IMR-90 (cell line): ENCODE results near the gene ALCAM. TPM values are rescaled to one million over a fixed set of nuclear protein-coding genes. Genes with fewer than 3 reads are reported as not detected.

ENCODE experiments used
- ATAC-seq: fragments of 200-7000 bp; cut with Tn5 transposase; 2 replicates; pipeline ENCODE4 v1.9.1; 2020; ENCODE audit warnings: low read depth, mild to moderate bottlenecking, moderate library complexity
- BruUV-seq: library from RNA; stranded (reverse); fragments of 400-500 nt; replicated peaks from 2 replicates; lab custom pipeline; 2021; lab: Mats Ljungman, UMichigan
- CTCF ChIA-PET: fragments of 300-600 bp; formaldehyde crosslinking; extraction: SDS; loops from one replicate; lab custom pipeline; 2021; ENCODE audit warnings: antibody characterized with exemption; lab: Yijun Ruan, JAX
- POLR2A ChIA-PET: fragments of 300-600 bp; sonication (Branson Sonifier 250); formaldehyde crosslinking; loops from one replicate; lab custom pipeline; 2022; ENCODE audit warnings: antibody characterized with exemption; ENCODE audit not compliant: unreplicated experiment; lab: Charles Lee
- DNase-seq: peaks from one replicate; pipeline ENCODE4 v3.0.0; 2013
- H2AFZ ChIP-seq: replicated peaks from 2 replicates; pipeline ENCODE3; 2013; ENCODE audit warnings: low read length, mild to moderate bottlenecking; ENCODE audit not compliant: poor library complexity
- H2AK5ac ChIP-seq: 2 replicates; pipeline ENCODE4 v1.6.1; 2013; ENCODE audit warnings: low read depth, low read length, inconsistent platforms
- H2AK9ac ChIP-seq: replicated peaks from 2 replicates; pipeline ENCODE3; 2013; ENCODE audit warnings: mild to moderate bottlenecking, low read depth, low read length, moderate library complexity; ENCODE audit not compliant: poor library complexity
- H2BK120ac ChIP-seq: 2 replicates; pipeline ENCODE4 v1.6.1; 2013; ENCODE audit warnings: low read depth, low read length, inconsistent platforms
- H2BK15ac ChIP-seq: 3 replicates; pipeline ENCODE4 v1.6.1; 2013; ENCODE audit warnings: low read depth, low read length, inconsistent platforms
- H2BK20ac ChIP-seq: 2 replicates; pipeline ENCODE4 v1.6.1; 2013; ENCODE audit warnings: low read depth, mild to moderate bottlenecking, inconsistent platforms, low read length, moderate library complexity
- H2BK5ac ChIP-seq: 2 replicates; pipeline ENCODE4 v1.6.1; 2013; ENCODE audit warnings: mild to moderate bottlenecking, low read depth, low read length, inconsistent platforms; ENCODE audit not compliant: poor library complexity, severe bottlenecking
- H3K14ac ChIP-seq: replicated peaks from 2 replicates; pipeline ENCODE4 v1.6.1; 2013; ENCODE audit warnings: low read depth, low read length, inconsistent platforms
- H3K18ac ChIP-seq: 2 replicates; pipeline ENCODE4 v1.6.1; 2013; ENCODE audit warnings: low read depth, low read length, control low read depth
- H3K23ac ChIP-seq: 2 replicates; pipeline ENCODE4 v1.6.1; 2013; ENCODE audit warnings: low read depth, low read length, inconsistent platforms
- H3K27ac ChIP-seq: 2 replicates; pipeline ENCODE4 v1.5.1; 2013; ENCODE audit warnings: mild to moderate bottlenecking, control low read depth, low read length; ENCODE audit not compliant: insufficient read depth
- H3K27me3 ChIP-seq: 2 replicates; pipeline ENCODE4 v1.6.1; 2013; ENCODE audit warnings: low read length; ENCODE audit not compliant: control insufficient read depth, insufficient read depth
- H3K36me3 ChIP-seq: 2 replicates; pipeline ENCODE4 v1.6.1; 2013; ENCODE audit warnings: low read length, mixed read lengths; ENCODE audit not compliant: control insufficient read depth, insufficient read depth
- H3K4ac ChIP-seq: 2 replicates; pipeline ENCODE4 v1.6.1; 2013; ENCODE audit warnings: low read depth, low read length, inconsistent platforms
- H3K4me1 ChIP-seq: 2 replicates; pipeline ENCODE4 v1.6.1; 2013; ENCODE audit warnings: low read length, mixed read lengths; ENCODE audit not compliant: control insufficient read depth, insufficient read depth
- H3K4me2 ChIP-seq: 2 replicates; pipeline ENCODE4 v1.6.1; 2013; ENCODE audit warnings: low read depth, mild to moderate bottlenecking, control low read depth, low read length, moderate library complexity
- H3K4me3 ChIP-seq: 2 replicates; pipeline ENCODE4 v1.5.1; 2013; ENCODE audit warnings: low read depth, mild to moderate bottlenecking, control low read depth, low read length, moderate library complexity; ENCODE audit not compliant: insufficient read depth
- H3K56ac ChIP-seq: 2 replicates; pipeline ENCODE4 v1.6.1; 2013; ENCODE audit warnings: low read length, inconsistent platforms; ENCODE audit not compliant: insufficient read depth; ENCODE audit errors: extremely low read depth
- H3K79me1 ChIP-seq, 2 experiments: 2 replicates each; pipeline ENCODE4 v1.6.1; 2013; ENCODE audit warnings: low read length in 2 of 2, inconsistent platforms in 1 of 2, low read depth in 1 of 2
- H3K9ac ChIP-seq: 2 replicates; pipeline ENCODE4 v1.6.1; 2013; ENCODE audit warnings: low read depth, low read length, control low read depth
- H3K9me1 ChIP-seq: 2 replicates; pipeline ENCODE4 v1.6.1; 2013; ENCODE audit warnings: low read length, inconsistent platforms; ENCODE audit not compliant: insufficient read depth
- H3K9me3 ChIP-seq: 2 replicates; pipeline ENCODE4 v1.6.1; 2013; ENCODE audit warnings: low read length; ENCODE audit not compliant: control insufficient read depth, insufficient read depth
- H4K20me1 ChIP-seq: 2 replicates; pipeline ENCODE4 v1.6.1; 2013; ENCODE audit warnings: low read length, inconsistent platforms; ENCODE audit not compliant: insufficient read depth
- H4K5ac ChIP-seq: 2 replicates; pipeline ENCODE4 v1.6.1; 2013; ENCODE audit warnings: mild to moderate bottlenecking, low read depth, low read length, control low read depth
- H4K8ac ChIP-seq, 2 experiments: 2 replicates each; pipeline ENCODE4 v1.6.1; 2013; ENCODE audit warnings: low read depth in 2 of 2, low read length in 2 of 2, control low read depth in 1 of 2, inconsistent platforms in 1 of 2
- H4K91ac ChIP-seq: 2 replicates; pipeline ENCODE4 v1.6.1; 2013; ENCODE audit warnings: low read depth, low read length, inconsistent platforms; ENCODE audit not compliant: insufficient read depth
- BHLHE40 ChIP-seq: fragments of 150-350 bp; IDR thresholded peaks from 2 replicates; pipeline ENCODE4 v1.6.1; 2016; ENCODE audit warnings: mild to moderate bottlenecking, low read depth, low read length
- CEBPB ChIP-seq: IDR thresholded peaks from 2 replicates; pipeline ENCODE4 v1.6.1; 2012; ENCODE audit warnings: low read depth, low read length, improper control_type of control experiment
- CHD1 ChIP-seq: IDR thresholded peaks from 2 replicates; pipeline ENCODE4 v1.6.1; 2012; ENCODE audit warnings: low read depth, low read length, improper control_type of control experiment
- CTCF ChIP-seq: conservative IDR thresholded peaks from 2 replicates; pipeline ENCODE4 v1.5.1; 2012; ENCODE audit warnings: mild to moderate bottlenecking, low read depth, low read length, improper control_type of control experiment
- ELK1 ChIP-seq: fragments of 150-350 bp; IDR thresholded peaks from 2 replicates; pipeline ENCODE4 v1.6.1; 2016; ENCODE audit warnings: low read depth, mild to moderate bottlenecking, low read length, moderate library complexity, borderline replicate concordance
- FOS ChIP-seq: fragments of 150-350 bp; IDR thresholded peaks from 2 replicates; pipeline ENCODE4 v1.6.1; 2016; ENCODE audit warnings: low read depth, low read length
- MAFK ChIP-seq: IDR thresholded peaks from 2 replicates; pipeline ENCODE4 v1.6.1; 2012; ENCODE audit warnings: low read depth, low read length, improper control_type of control experiment
- MAZ ChIP-seq: IDR thresholded peaks from 2 replicates; pipeline ENCODE4 v1.6.1; 2012; ENCODE audit warnings: low read depth, mild to moderate bottlenecking, low read length, improper control_type of control experiment, moderate library complexity, borderline replicate concordance
- MXI1 ChIP-seq: IDR thresholded peaks from 2 replicates; pipeline ENCODE4 v1.6.1; 2012; ENCODE audit warnings: low read depth, mild to moderate bottlenecking, low read length, moderate library complexity, borderline replicate concordance
- NFE2L2 ChIP-seq: fragments of 150-350 bp; IDR thresholded peaks from 2 replicates; pipeline ENCODE4 v1.6.1; 2016; ENCODE audit warnings: low read depth, mild to moderate bottlenecking, low read length
- POLR2A ChIP-seq: IDR thresholded peaks from 2 replicates; pipeline ENCODE4 v1.6.1; 2012; ENCODE audit warnings: mild to moderate bottlenecking, low read depth, low read length
- RAD21 ChIP-seq: IDR thresholded peaks from 2 replicates; pipeline ENCODE4 v1.6.1; 2012; ENCODE audit warnings: low read length, improper control_type of control experiment
- RCOR1 ChIP-seq: IDR thresholded peaks from 2 replicates; pipeline ENCODE4 v1.6.1; 2012; ENCODE audit warnings: mild to moderate bottlenecking, low read length, improper control_type of control experiment; ENCODE audit not compliant: insufficient replicate concordance
- RFX5 ChIP-seq: IDR thresholded peaks from 2 replicates; pipeline ENCODE4 v1.8.0; 2012; ENCODE audit warnings: low read depth, mild to moderate bottlenecking, low read length, moderate library complexity
- SMC3 ChIP-seq: fragments of 150-350 bp; IDR thresholded peaks from 2 replicates; pipeline ENCODE4 v1.6.1; 2016; ENCODE audit warnings: low read depth, mild to moderate bottlenecking, antibody characterized with exemption, low read length, moderate library complexity
- USF2 ChIP-seq: fragments of 150-350 bp; IDR thresholded peaks from 2 replicates; pipeline ENCODE4 v1.6.1; 2017; ENCODE audit warnings: mild to moderate bottlenecking, antibody characterized with exemption, low read length, low read depth
- WGBS, 2 experiments: methylation state at CpG; one replicate each; pipeline versions ENCODE4 v1.1.5 to v1.1.7; 2013; ENCODE audit warnings: missing lambda C conversion rate in 2 of 2; ENCODE audit not compliant: insufficient read length in 1 of 2; ENCODE audit errors: extremely low coverage in 2 of 2; 5-methylcytosine and 5-hydroxymethylcytosine counted together
- dilution Hi-C: fragments of 300-500 bp; cut with HindIII; formaldehyde crosslinking; loops from one replicate; pipeline ENCODE4 v1.14.3; 2018; ENCODE audit warnings: low sequenced_read_pairs; ENCODE audit not compliant: unreplicated experiment
- in situ Hi-C: fragments of 300-500 bp; cut with MboI; formaldehyde crosslinking; loops from 3 replicates; pipeline ENCODE4 v1.14.3; 2019; ENCODE audit warnings: low sequenced_read_pairs, inconsistent platforms, mixed read lengths
- intact Hi-C: fragments of 100-400 bp; cut with micrococcal nuclease; formaldehyde crosslinking; loops from 2 replicates; pipeline ENCODE4 v1.10.0; 2022
- polyA plus RNA-seq, 3 experiments: library from polyadenylated mRNA; depleted of rRNA; stranded (reverse); fragments of >200 nt; gene quantifications; 2 replicates each; pipeline ENCODE4 v1.2.3, GENCODE V29; 2012; ENCODE audit warnings: low replicate concordance in 1 of 3
- total RNA-seq: library from RNA; depleted of rRNA; stranded (reverse); fragments of >200 nt; gene quantifications from 2 replicates; pipeline ENCODE4 v1.2.3, GENCODE V29; 2012

Gene ALCAM
- total and polyA plus RNA-seq, 2 of the 4 experiments (the other 2 are of a cell fraction) = 117 to 423 TPM

DNA sequence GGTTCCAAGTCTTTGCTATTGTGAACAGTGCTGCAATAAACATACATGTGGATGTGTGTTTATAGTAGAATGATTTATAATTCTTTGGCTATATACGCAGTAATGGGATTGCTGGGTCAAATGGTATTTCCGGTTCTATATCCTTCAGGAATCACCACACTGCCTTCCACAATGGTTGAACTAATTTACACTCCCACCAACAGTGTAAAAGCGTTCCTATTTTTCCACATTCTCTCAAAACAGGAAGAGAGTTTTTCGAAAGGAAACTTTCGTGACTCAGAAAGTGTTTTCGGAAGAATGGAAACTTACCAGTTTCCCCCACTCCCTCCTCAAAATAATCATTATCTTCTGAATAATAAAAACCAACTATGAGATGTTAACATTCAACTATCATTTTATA is 205.8 kb downstream of the ALCAM start:
- WGBS, 2 experiments = no CpG with 5 or more reads among the region's 6 CpGs

More for the DNA sequence above, 205.8 kb downstream of the ALCAM start:
- no peak overlapping the region for H2BK15ac ChIP-seq
- peaks cover 4% of the 10 kb centered on the region for H3K36me3 ChIP-seq
- ChIA-PET POLR2A (no interaction called here), CTCF (no interaction called here)
- H2AFZ ChIP-seq = no peak overlapping the region
- no peak overlapping the region for H2BK20ac ChIP-seq
- no peak overlapping the region for H2BK5ac ChIP-seq
- TF ChIP-seq MAZ (no peak), RAD21 (no peak), CHD1 (no peak), NFE2L2 (no peak), FOS (no peak), CTCF (no peak), ELK1 (no peak), MAFK (no peak), USF2 (no peak), MXI1 (no peak), BHLHE40 (no peak), POLR2A (no peak), RFX5 (no peak), RCOR1 (no peak), SMC3 (no peak), CEBPB (no peak)
- ATAC-seq (no peak), DNase-seq (no peak)
- H2BK120ac ChIP-seq = no peak overlapping the region
- no peaks in the 10 kb centered on the region for H3K9me3 ChIP-seq
- H2AK5ac ChIP-seq = no peak overlapping the region
- H3K9me1 ChIP-seq = 0 out of 2 replicates have a peak, but pooled peaks cover 2% of the 10 kb centered on the region
- no peak overlapping the region for H4K91ac ChIP-seq
- no peak overlapping the region for H4K8ac ChIP-seq
- H3K4me1 ChIP-seq = no peaks in the 10 kb centered on the region
- no peak overlapping the region for H2AK9ac ChIP-seq
- no peak overlapping the region for H3K23ac ChIP-seq
- no peak overlapping the region for H4K5ac ChIP-seq
- in situ Hi-C loops = no loop called here
- H3K4me3 ChIP-seq = no peak overlapping the region
- H3K4me2 ChIP-seq = no peak overlapping the region
- H3K18ac ChIP-seq = no peak overlapping the region
- no TSS peak for BruUV-seq
- no peaks in the 10 kb centered on the region; a peak in 2 of 4 replicates for H3K79me1 ChIP-seq
- dilution Hi-C loops = no loop called here
- H3K4ac ChIP-seq = no peak overlapping the region
- H3K27me3 ChIP-seq = no peaks in the 10 kb centered on the region
- no peak overlapping the region for H3K14ac ChIP-seq
- H3K27ac ChIP-seq = no peak overlapping the region
- no peak overlapping the region for H3K9ac ChIP-seq
- H4K20me1 ChIP-seq = no peaks in the 10 kb centered on the region
- intact Hi-C loops = loop anchor here (10.0 kb wide), 1 partner anchor 292 kb away; the partner anchor contains the start of gene CBLB
- H3K56ac ChIP-seq = no peak overlapping the region
